Neural cell (in vitro differentiated cells): ENCODE results near the gene MAPK8.

Source experiments
- EZH2 ChIP-seq: fragments of 200-600, 300-800 bp; shearing (Covaris generic), sonication (generic); IDR thresholded peaks from 2 replicates; pipeline ENCODE4 v1.6.1; 2014; ENCODE audit warnings: antibody characterized with exemption, low read length, borderline replicate concordance, mild to moderate bottlenecking; ENCODE audit not compliant: insufficient read depth, poor library complexity, severe bottlenecking
- MXI1 ChIP-seq: fragments of 450-650 bp; conservative IDR thresholded peaks from 2 replicates; pipeline ENCODE4 v1.6.1; 2014; ENCODE audit warnings: antibody characterized with exemption, mild to moderate bottlenecking; ENCODE audit not compliant: poor library complexity, severe bottlenecking
- POLR2AphosphoS5 ChIP-seq: IDR thresholded peaks from 2 replicates; pipeline ENCODE4 v1.6.1; 2012
- RAD21 ChIP-seq: fragments of 450-650 bp; conservative IDR thresholded peaks from 2 replicates; pipeline ENCODE4 v1.6.1; 2014; ENCODE audit warnings: antibody characterized with exemption, mild to moderate bottlenecking, moderate library complexity
- TAF1 ChIP-seq: IDR thresholded peaks from 2 replicates; pipeline ENCODE4 v1.6.1; 2012; ENCODE audit warnings: low read depth
- TF ChIP-seq, protein P1 (sequence below): fragments of 450-650 bp; IDR thresholded peaks from 2 replicates; pipeline ENCODE4 v1.5.1; 2014; ENCODE audit warnings: antibody characterized with exemption, mild to moderate bottlenecking, moderate library complexity; ENCODE audit not compliant: poor library complexity, severe bottlenecking
- TF ChIP-seq, protein P2 (sequence below): IDR thresholded peaks from 2 replicates; pipeline ENCODE4 v1.6.1; 2012; ENCODE audit warnings: borderline replicate concordance

DNA sequence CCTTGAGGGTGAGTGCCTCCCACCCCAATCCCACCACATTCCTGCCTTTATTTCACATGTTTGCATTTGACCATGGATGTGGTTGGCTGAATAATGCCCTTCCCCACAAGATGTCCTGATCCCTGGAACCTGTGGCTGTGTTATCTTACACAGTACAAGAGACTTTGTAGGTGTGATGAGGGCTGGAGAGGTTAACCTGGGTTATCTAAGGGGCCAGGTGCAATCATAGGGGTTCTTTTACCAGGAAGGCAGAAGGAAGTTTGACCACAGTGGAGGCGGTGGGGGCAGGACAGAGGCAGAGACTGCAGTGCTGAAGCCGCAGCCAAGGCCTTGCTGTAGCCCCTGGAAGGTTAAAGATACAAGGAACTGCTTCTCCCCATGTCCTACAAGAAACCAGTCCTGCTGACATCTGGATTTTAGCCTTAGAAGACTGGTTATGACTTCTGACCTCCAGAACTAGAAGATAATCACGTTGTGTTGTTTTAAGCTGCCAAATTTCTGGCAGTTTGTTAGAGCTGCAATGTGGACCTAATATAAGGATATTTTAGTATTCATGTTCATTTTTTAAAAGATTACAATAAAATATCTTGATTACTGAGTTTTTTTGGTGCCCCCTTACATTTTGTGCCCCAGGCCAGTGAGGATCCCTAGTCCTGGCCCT, 161.8 kb downstream of the MAPK8 start:
- TF ChIP-seq, protein P1, sequence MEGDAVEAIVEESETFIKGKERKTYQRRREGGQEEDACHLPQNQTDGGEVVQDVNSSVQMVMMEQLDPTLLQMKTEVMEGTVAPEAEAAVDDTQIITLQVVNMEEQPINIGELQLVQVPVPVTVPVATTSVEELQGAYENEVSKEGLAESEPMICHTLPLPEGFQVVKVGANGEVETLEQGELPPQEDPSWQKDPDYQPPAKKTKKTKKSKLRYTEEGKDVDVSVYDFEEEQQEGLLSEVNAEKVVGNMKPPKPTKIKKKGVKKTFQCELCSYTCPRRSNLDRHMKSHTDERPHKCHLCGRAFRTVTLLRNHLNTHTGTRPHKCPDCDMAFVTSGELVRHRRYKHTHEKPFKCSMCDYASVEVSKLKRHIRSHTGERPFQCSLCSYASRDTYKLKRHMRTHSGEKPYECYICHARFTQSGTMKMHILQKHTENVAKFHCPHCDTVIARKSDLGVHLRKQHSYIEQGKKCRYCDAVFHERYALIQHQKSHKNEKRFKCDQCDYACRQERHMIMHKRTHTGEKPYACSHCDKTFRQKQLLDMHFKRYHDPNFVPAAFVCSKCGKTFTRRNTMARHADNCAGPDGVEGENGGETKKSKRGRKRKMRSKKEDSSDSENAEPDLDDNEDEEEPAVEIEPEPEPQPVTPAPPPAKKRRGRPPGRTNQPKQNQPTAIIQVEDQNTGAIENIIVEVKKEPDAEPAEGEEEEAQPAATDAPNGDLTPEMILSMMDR, result no peak
- TF ChIP-seq RAD21 (no peak), EZH2 (no peak), MXI1 (no peak), POLR2AphosphoS5 (no peak), TAF1 (no peak)
- TF ChIP-seq, protein P2, sequence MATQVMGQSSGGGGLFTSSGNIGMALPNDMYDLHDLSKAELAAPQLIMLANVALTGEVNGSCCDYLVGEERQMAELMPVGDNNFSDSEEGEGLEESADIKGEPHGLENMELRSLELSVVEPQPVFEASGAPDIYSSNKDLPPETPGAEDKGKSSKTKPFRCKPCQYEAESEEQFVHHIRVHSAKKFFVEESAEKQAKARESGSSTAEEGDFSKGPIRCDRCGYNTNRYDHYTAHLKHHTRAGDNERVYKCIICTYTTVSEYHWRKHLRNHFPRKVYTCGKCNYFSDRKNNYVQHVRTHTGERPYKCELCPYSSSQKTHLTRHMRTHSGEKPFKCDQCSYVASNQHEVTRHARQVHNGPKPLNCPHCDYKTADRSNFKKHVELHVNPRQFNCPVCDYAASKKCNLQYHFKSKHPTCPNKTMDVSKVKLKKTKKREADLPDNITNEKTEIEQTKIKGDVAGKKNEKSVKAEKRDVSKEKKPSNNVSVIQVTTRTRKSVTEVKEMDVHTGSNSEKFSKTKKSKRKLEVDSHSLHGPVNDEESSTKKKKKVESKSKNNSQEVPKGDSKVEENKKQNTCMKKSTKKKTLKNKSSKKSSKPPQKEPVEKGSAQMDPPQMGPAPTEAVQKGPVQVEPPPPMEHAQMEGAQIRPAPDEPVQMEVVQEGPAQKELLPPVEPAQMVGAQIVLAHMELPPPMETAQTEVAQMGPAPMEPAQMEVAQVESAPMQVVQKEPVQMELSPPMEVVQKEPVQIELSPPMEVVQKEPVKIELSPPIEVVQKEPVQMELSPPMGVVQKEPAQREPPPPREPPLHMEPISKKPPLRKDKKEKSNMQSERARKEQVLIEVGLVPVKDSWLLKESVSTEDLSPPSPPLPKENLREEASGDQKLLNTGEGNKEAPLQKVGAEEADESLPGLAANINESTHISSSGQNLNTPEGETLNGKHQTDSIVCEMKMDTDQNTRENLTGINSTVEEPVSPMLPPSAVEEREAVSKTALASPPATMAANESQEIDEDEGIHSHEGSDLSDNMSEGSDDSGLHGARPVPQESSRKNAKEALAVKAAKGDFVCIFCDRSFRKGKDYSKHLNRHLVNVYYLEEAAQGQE, result no peak
